ENCODE results near the gene BTBD7. TPM values are rescaled to one million over a fixed set of nuclear protein-coding genes. Genes with fewer than 3 reads are reported as not detected.
A peak's percentile ranks its signal among the peaks of the same experiment; 100 is the strongest.

BTBD7 gene
- total RNA-seq, 2 experiments from 2014 or later, result 7.7 to 9.9 TPM

- H3K4me3 Mint-ChIP-seq, result no peak overlapping the region
- no peak overlapping the region for H3K27ac Mint-ChIP-seq
- H3K9me3 Mint-ChIP-seq, result no peaks in the 10 kb centered on the region
- CTCF ChIA-PET, result no interaction called here
- peaks cover 47% of the 10 kb centered on the region for H3K4me1 Mint-ChIP-seq (ENCODE audit: low read depth)
- intact Hi-C loops (cut with micrococcal nuclease), result no loop called here
- POLR2A ChIA-PET, result no interaction called here
- H3K36me3 Mint-ChIP-seq, result peaks cover 9% of the 10 kb centered on the region
- no peaks in the 10 kb centered on the region for H3K27me3 Mint-ChIP-seq
- DNase-seq, result no peak
These were observed 6.6 kb downstream of the BTBD7 start for GRCh38 chr14:93326196-93326595.

GRCh38 chr14:93323600-93324174, 9.1 kb downstream of the BTBD7 start:
- Mint-ChIP-seq H3K4me3 (no peak overlapping the region), H3K36me3 (peaks cover 11% of the 10 kb centered on the region), H3K27ac (no peak overlapping the region), H3K27me3 (no peaks in the 10 kb centered on the region), H3K4me1 (ENCODE audit: low read depth) (peaks cover 42% of the 10 kb centered on the region), H3K9me3 (no peaks in the 10 kb centered on the region)
- intact Hi-C loops (cut with micrococcal nuclease), result no loop called here
- ChIA-PET POLR2A (no interaction called here), CTCF (no interaction called here)
- no peak for DNase-seq

- ChIA-PET POLR2A (no interaction called here), CTCF (no interaction called here)
- intact Hi-C loops (cut with micrococcal nuclease), result no loop called here
- peaks cover 45% of the 10 kb centered on the region for H3K4me1 Mint-ChIP-seq (ENCODE audit: low read depth)
- H3K36me3 Mint-ChIP-seq, result peaks cover 11% of the 10 kb centered on the region
- DNase-seq, result no peak
- no peak overlapping the region for H3K27ac Mint-ChIP-seq
- no peak overlapping the region for H3K4me3 Mint-ChIP-seq
- no peaks in the 10 kb centered on the region for H3K27me3 Mint-ChIP-seq
- no peaks in the 10 kb centered on the region for H3K9me3 Mint-ChIP-seq
These were observed 9.8 kb downstream of the BTBD7 start for GRCh38 chr14:93322929-93323599.

- Mint-ChIP-seq H3K36me3 (peaks cover 16% of the 10 kb centered on the region), H3K9me3 (no peaks in the 10 kb centered on the region), H3K27ac (no peak overlapping the region), H3K4me3 (no peak overlapping the region), H3K27me3 (no peaks in the 10 kb centered on the region), H3K4me1 (ENCODE audit: low read depth) (peaks cover 46% of the 10 kb centered on the region)
- no peak for DNase-seq
- CTCF ChIA-PET, result no interaction called here
- intact Hi-C loops (cut with micrococcal nuclease), result no loop called here
- POLR2A ChIA-PET, result no interaction called here
These were observed 12.3 kb downstream of the BTBD7 start for GRCh38 chr14:93320489-93320888.

GRCh38 chr14:93319958-93320357, 12.9 kb downstream of the BTBD7 start:
- intact Hi-C loops (cut with micrococcal nuclease), result no loop called here
- Mint-ChIP-seq H3K36me3 (peaks cover 16% of the 10 kb centered on the region), H3K27me3 (no peaks in the 10 kb centered on the region), H3K4me3 (no peak overlapping the region), H3K9me3 (no peaks in the 10 kb centered on the region), H3K4me1 (ENCODE audit: low read depth) (peaks cover 46% of the 10 kb centered on the region), H3K27ac (peak overlapping the region; percentile 30)
- DNase-seq, result no peak
- ChIA-PET POLR2A (no interaction called here), CTCF (no interaction called here)

- Mint-ChIP-seq H3K9me3 (no peaks in the 10 kb centered on the region), H3K36me3 (peaks cover 12% of the 10 kb centered on the region), H3K27me3 (no peaks in the 10 kb centered on the region), H3K27ac (no peak overlapping the region), H3K4me1 (ENCODE audit: low read depth) (peaks cover 42% of the 10 kb centered on the region), H3K4me3 (no peak overlapping the region)
- DNase-seq, result no peak
- ChIA-PET CTCF (no interaction called here), POLR2A (no interaction called here)
- intact Hi-C loops (cut with micrococcal nuclease), result no loop called here
These were observed 13.3 kb downstream of the BTBD7 start for GRCh38 chr14:93319494-93319893.

GRCh38 chr14:93318927-93319326, 13.9 kb downstream of the BTBD7 start:
- intact Hi-C loops (cut with micrococcal nuclease), result no loop called here
- H3K4me1 Mint-ChIP-seq (ENCODE audit: low read depth), result peaks cover 41% of the 10 kb centered on the region
- POLR2A ChIA-PET, result no interaction called here

GRCh38 chr14:93317875-93318807, 14.7 kb downstream of the BTBD7 start:
- CTCF ChIA-PET, result no interaction called here
- no peaks in the 10 kb centered on the region for H3K27me3 Mint-ChIP-seq
- peaks cover 8% of the 10 kb centered on the region for H3K36me3 Mint-ChIP-seq
- POLR2A ChIA-PET, result interaction anchor here (0.8 kb wide), 1 partner anchor 12 kb away, joined by 3 read pairs; no protein-coding TSS in a partner anchor
- no peak overlapping the region for H3K27ac Mint-ChIP-seq
- no peaks in the 10 kb centered on the region for H3K9me3 Mint-ChIP-seq
- peaks cover 34% of the 10 kb centered on the region for H3K4me1 Mint-ChIP-seq (ENCODE audit: low read depth)
- DNase-seq, result no peak
- intact Hi-C loops (cut with micrococcal nuclease), result no loop called here
- H3K4me3 Mint-ChIP-seq, result no peak overlapping the region

More at GRCh38 chr14:93318927-93319326, 13.9 kb downstream of the BTBD7 start:
- Mint-ChIP-seq H3K36me3 (peaks cover 11% of the 10 kb centered on the region), H3K27ac (no peak overlapping the region), H3K27me3 (no peaks in the 10 kb centered on the region), H3K4me3 (no peak overlapping the region), H3K9me3 (no peaks in the 10 kb centered on the region)
- CTCF ChIA-PET, result no interaction called here
- DNase-seq, result no peak

GRCh38 chr14:93317210-93317874, 15.5 kb downstream of the BTBD7 start:
- no peak for DNase-seq
- ChIA-PET CTCF (no interaction called here), POLR2A (interaction anchor here (0.8 kb wide), 1 partner anchor 13 kb away, joined by 3 read pairs; no protein-coding TSS in a partner anchor)
- no peak overlapping the region for H3K27ac Mint-ChIP-seq
- H3K9me3 Mint-ChIP-seq, result no peaks in the 10 kb centered on the region
- H3K36me3 Mint-ChIP-seq, result peaks cover 8% of the 10 kb centered on the region
- no peaks in the 10 kb centered on the region for H3K27me3 Mint-ChIP-seq
- intact Hi-C loops (cut with micrococcal nuclease), result no loop called here
- H3K4me3 Mint-ChIP-seq, result no peak overlapping the region
- H3K4me1 Mint-ChIP-seq (ENCODE audit: low read depth), result peaks cover 34% of the 10 kb centered on the region

GRCh38 chr14:93316716-93317115, 16.1 kb downstream of the BTBD7 start:
- Mint-ChIP-seq H3K4me1 (ENCODE audit: low read depth) (peaks cover 37% of the 10 kb centered on the region), H3K4me3 (no peak overlapping the region), H3K36me3 (peaks cover 8% of the 10 kb centered on the region), H3K27me3 (no peaks in the 10 kb centered on the region), H3K9me3 (no peaks in the 10 kb centered on the region), H3K27ac (no peak overlapping the region)
- ChIA-PET CTCF (no interaction called here), POLR2A (no interaction called here)
- intact Hi-C loops (cut with micrococcal nuclease), result no loop called here
- no peak for DNase-seq

- no peak for DNase-seq
- intact Hi-C loops (cut with micrococcal nuclease), result no loop called here
- Mint-ChIP-seq H3K4me3 (no peak overlapping the region), H3K9me3 (no peaks in the 10 kb centered on the region), H3K27ac (no peak overlapping the region), H3K36me3 (peaks cover 6% of the 10 kb centered on the region), H3K27me3 (no peaks in the 10 kb centered on the region), H3K4me1 (ENCODE audit: low read depth) (peaks cover 32% of the 10 kb centered on the region)
- ChIA-PET POLR2A (no interaction called here), CTCF (interaction anchor here (0.7 kb wide), 1 partner anchor 813 kb away, joined by 4 read pairs; no protein-coding TSS in a partner anchor)
These were observed 17.3 kb downstream of the BTBD7 start for GRCh38 chr14:93315575-93315974.

- no peak for DNase-seq
- intact Hi-C loops (cut with micrococcal nuclease), result no loop called here
- CTCF ChIA-PET, result no interaction called here
- Mint-ChIP-seq H3K4me3 (no peak overlapping the region), H3K36me3 (no peaks in the 10 kb centered on the region), H3K27ac (no peak overlapping the region), H3K9me3 (no peaks in the 10 kb centered on the region), H3K4me1 (ENCODE audit: low read depth) (peaks cover 20% of the 10 kb centered on the region), H3K27me3 (no peaks in the 10 kb centered on the region)
- POLR2A ChIA-PET, result no interaction called here
These were observed 21.8 kb downstream of the BTBD7 start for GRCh38 chr14:93311082-93311481.

Measured in activated CD4-positive, alpha-beta memory T cell treated with anti-CD3 and anti-CD28 coated beads for 36 hours (primary cell).